HepG2 (cell line): ENCODE results near the gene NMT2.

ENCODE experiments used
- DPF2 ChIP-seq: sonication (generic); formaldehyde crosslinking; IDR thresholded peaks from 2 replicates; pipeline ENCODE4 v1.4.0; 2020; ENCODE audit warnings: mild to moderate bottlenecking, low read depth, missing genetic modification reagents, borderline replicate concordance
- EP300 ChIP-seq, 3 experiments: sonication (generic) in 1 of 3; formaldehyde crosslinking in 1 of 3; IDR thresholded peaks; 2 replicates each; pipeline versions ENCODE4 v1.5.1 to v1.6.1; 2011 to 2020; ENCODE audit warnings: low read depth in 2 of 3, low read length in 2 of 3, borderline replicate concordance in 1 of 3, improper control_type of control experiment in 1 of 3, mild to moderate bottlenecking in 1 of 3, missing genetic modification reagents in 1 of 3, moderate library complexity in 1 of 3
- FOXM1 ChIP-seq: sonication (generic); formaldehyde crosslinking; IDR thresholded peaks from 2 replicates; pipeline ENCODE4 v1.5.0; 2020; ENCODE audit warnings: missing genetic modification reagents
- NAIF1 ChIP-seq: sonication (generic); formaldehyde crosslinking; IDR thresholded peaks from 2 replicates; pipeline ENCODE4 v1.5.0; 2020; ENCODE audit warnings: mild to moderate bottlenecking, missing genetic modification reagents, borderline replicate concordance
- NR3C1 ChIP-seq: sonication (generic); formaldehyde crosslinking; IDR thresholded peaks from 2 replicates; pipeline ENCODE4 v1.4.0; 2020; ENCODE audit warnings: missing genetic modification reagents
- SMARCC2 ChIP-seq: fragments of 450-650 bp; IDR thresholded peaks from 2 replicates; pipeline ENCODE4 v1.6.1; 2017; ENCODE audit warnings: antibody characterized with exemption, mild to moderate bottlenecking
- ZNF547 ChIP-seq: sonication (generic); formaldehyde crosslinking; IDR thresholded peaks from 2 replicates; pipeline ENCODE4 v1.5.1; 2020; ENCODE audit warnings: mild to moderate bottlenecking, missing genetic modification reagents
- ZNF780A ChIP-seq: sonication (generic); formaldehyde crosslinking; IDR thresholded peaks from 2 replicates; pipeline ENCODE4 v1.8.0; 2022; ENCODE audit warnings: mild to moderate bottlenecking, missing genetic modification reagents, moderate library complexity
- ZNF781 ChIP-seq: sonication (generic); formaldehyde crosslinking; IDR thresholded peaks from 2 replicates; pipeline ENCODE4 v1.5.1; 2020; ENCODE audit warnings: borderline replicate concordance, mild to moderate bottlenecking, missing genetic modification reagents; ENCODE audit errors: not compliant biosample characterization
- TF ChIP-seq, protein P1 (sequence below): sonication (generic); formaldehyde crosslinking; IDR thresholded peaks from 2 replicates; pipeline ENCODE4 v1.4.0; 2020; ENCODE audit warnings: low read depth, mild to moderate bottlenecking, missing genetic modification reagents
- TF ChIP-seq, protein P2 (sequence below): sonication (generic); formaldehyde crosslinking; IDR thresholded peaks from 2 replicates; pipeline ENCODE4 v1.5.0; 2020; ENCODE audit warnings: mild to moderate bottlenecking, missing genetic modification reagents
- TF ChIP-seq, protein P3 (sequence below): sonication (generic); formaldehyde crosslinking; conservative IDR thresholded peaks from 2 replicates; pipeline ENCODE4 v1.8.0; 2022; ENCODE audit warnings: missing genetic modification reagents
- TF ChIP-seq, protein P4 (sequence below): sonication (generic); formaldehyde crosslinking; IDR thresholded peaks from 2 replicates; pipeline ENCODE4 v1.5.0; 2020; ENCODE audit warnings: mild to moderate bottlenecking, missing genetic modification reagents, moderate library complexity
- TF ChIP-seq, protein P5 (sequence below), 2 experiments: IDR thresholded peaks; 2 replicates each; pipeline ENCODE4 v1.6.1; 2011 to 2012; ENCODE audit warnings: low read length in 2 of 2, borderline replicate concordance in 1 of 2, low read depth in 1 of 2, mild to moderate bottlenecking in 1 of 2, moderate library complexity in 1 of 2

DNA sequence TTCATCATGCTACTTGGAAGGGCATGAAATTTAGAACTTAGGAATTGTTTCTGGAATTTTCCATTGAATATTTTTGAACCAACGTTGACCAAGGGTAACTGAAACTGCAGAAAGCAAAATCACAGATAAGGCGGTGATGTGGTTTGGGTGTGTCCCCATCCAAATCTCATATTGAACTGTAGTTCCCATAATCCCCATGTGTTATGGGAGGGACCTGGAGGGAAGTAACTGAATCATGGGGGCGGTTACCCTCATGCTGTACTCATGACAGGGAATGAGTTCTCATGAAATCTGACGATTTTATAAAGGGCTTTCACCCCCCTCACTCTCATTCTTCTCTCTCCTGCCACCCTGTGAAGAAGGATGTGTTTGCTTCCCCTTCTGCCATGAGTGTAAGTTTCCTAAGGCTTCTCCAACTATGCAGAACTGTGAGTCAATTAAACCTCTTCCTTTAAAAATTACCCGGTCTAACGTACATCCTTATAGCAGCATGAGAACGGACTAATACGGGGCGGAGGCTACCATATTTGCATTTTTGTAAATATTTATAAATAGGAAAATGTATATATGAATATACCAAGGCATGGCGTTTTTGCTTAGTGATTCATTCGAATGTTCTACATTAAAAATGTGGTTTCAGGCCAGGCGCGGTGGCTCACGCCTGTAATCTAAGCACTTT is 12.4 kb downstream of the NMT2 start:
- TF ChIP-seq DPF2 (CRISPR knock-in tag) (no peak), ZNF780A (no peak), NR3C1 (CRISPR knock-in tag) (no peak), FOXM1 (CRISPR knock-in tag) (no peak), ZNF547 (no peak), EP300 (IDR thresholded peaks at IDR 0.05; ENCODE audit: low read depth in 2 of 2, low read length in 2 of 2) (no peak), EP300 (CRISPR knock-in tag; IDR thresholded peaks at IDR 0.05; ENCODE audit: borderline replicate concordance) (no peak), SMARCC2 (no peak), ZNF781 (no peak), NAIF1 (CRISPR knock-in tag) (no peak)
- TF ChIP-seq, protein P1, sequence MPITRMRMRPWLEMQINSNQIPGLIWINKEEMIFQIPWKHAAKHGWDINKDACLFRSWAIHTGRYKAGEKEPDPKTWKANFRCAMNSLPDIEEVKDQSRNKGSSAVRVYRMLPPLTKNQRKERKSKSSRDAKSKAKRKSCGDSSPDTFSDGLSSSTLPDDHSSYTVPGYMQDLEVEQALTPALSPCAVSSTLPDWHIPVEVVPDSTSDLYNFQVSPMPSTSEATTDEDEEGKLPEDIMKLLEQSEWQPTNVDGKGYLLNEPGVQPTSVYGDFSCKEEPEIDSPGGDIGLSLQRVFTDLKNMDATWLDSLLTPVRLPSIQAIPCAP (CRISPR knock-in tag), result no peak
- TF ChIP-seq, protein P2, sequence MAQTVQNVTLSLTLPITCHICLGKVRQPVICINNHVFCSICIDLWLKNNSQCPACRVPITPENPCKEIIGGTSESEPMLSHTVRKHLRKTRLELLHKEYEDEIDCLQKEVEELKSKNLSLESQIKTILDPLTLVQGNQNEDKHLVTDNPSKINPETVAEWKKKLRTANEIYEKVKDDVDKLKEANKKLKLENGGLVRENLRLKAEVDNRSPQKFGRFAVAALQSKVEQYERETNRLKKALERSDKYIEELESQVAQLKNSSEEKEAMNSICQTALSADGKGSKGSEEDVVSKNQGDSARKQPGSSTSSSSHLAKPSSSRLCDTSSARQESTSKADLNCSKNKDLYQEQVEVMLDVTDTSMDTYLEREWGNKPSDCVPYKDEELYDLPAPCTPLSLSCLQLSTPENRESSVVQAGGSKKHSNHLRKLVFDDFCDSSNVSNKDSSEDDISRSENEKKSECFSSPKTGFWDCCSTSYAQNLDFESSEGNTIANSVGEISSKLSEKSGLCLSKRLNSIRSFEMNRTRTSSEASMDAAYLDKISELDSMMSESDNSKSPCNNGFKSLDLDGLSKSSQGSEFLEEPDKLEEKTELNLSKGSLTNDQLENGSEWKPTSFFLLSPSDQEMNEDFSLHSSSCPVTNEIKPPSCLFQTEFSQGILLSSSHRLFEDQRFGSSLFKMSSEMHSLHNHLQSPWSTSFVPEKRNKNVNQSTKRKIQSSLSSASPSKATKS (CRISPR knock-in tag), result no peak
- TF ChIP-seq, protein P3, sequence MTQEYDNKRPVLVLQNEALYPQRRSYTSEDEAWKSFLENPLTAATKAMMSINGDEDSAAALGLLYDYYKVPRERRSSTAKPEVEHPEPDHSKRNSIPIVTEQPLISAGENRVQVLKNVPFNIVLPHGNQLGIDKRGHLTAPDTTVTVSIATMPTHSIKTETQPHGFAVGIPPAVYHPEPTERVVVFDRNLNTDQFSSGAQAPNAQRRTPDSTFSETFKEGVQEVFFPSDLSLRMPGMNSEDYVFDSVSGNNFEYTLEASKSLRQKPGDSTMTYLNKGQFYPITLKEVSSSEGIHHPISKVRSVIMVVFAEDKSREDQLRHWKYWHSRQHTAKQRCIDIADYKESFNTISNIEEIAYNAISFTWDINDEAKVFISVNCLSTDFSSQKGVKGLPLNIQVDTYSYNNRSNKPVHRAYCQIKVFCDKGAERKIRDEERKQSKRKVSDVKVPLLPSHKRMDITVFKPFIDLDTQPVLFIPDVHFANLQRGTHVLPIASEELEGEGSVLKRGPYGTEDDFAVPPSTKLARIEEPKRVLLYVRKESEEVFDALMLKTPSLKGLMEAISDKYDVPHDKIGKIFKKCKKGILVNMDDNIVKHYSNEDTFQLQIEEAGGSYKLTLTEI, result no peak
- TF ChIP-seq, protein P4, sequence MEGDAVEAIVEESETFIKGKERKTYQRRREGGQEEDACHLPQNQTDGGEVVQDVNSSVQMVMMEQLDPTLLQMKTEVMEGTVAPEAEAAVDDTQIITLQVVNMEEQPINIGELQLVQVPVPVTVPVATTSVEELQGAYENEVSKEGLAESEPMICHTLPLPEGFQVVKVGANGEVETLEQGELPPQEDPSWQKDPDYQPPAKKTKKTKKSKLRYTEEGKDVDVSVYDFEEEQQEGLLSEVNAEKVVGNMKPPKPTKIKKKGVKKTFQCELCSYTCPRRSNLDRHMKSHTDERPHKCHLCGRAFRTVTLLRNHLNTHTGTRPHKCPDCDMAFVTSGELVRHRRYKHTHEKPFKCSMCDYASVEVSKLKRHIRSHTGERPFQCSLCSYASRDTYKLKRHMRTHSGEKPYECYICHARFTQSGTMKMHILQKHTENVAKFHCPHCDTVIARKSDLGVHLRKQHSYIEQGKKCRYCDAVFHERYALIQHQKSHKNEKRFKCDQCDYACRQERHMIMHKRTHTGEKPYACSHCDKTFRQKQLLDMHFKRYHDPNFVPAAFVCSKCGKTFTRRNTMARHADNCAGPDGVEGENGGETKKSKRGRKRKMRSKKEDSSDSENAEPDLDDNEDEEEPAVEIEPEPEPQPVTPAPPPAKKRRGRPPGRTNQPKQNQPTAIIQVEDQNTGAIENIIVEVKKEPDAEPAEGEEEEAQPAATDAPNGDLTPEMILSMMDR (CRISPR knock-in tag), result no peak
- TF ChIP-seq, protein P5, sequence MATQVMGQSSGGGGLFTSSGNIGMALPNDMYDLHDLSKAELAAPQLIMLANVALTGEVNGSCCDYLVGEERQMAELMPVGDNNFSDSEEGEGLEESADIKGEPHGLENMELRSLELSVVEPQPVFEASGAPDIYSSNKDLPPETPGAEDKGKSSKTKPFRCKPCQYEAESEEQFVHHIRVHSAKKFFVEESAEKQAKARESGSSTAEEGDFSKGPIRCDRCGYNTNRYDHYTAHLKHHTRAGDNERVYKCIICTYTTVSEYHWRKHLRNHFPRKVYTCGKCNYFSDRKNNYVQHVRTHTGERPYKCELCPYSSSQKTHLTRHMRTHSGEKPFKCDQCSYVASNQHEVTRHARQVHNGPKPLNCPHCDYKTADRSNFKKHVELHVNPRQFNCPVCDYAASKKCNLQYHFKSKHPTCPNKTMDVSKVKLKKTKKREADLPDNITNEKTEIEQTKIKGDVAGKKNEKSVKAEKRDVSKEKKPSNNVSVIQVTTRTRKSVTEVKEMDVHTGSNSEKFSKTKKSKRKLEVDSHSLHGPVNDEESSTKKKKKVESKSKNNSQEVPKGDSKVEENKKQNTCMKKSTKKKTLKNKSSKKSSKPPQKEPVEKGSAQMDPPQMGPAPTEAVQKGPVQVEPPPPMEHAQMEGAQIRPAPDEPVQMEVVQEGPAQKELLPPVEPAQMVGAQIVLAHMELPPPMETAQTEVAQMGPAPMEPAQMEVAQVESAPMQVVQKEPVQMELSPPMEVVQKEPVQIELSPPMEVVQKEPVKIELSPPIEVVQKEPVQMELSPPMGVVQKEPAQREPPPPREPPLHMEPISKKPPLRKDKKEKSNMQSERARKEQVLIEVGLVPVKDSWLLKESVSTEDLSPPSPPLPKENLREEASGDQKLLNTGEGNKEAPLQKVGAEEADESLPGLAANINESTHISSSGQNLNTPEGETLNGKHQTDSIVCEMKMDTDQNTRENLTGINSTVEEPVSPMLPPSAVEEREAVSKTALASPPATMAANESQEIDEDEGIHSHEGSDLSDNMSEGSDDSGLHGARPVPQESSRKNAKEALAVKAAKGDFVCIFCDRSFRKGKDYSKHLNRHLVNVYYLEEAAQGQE (IDR thresholded peaks at IDR 0.05; ENCODE audit: borderline replicate concordance in 1 of 2, low read depth in 1 of 2, low read length in 2 of 2), result no peak
